ENCODE data around the gene STX2.

DNA sequence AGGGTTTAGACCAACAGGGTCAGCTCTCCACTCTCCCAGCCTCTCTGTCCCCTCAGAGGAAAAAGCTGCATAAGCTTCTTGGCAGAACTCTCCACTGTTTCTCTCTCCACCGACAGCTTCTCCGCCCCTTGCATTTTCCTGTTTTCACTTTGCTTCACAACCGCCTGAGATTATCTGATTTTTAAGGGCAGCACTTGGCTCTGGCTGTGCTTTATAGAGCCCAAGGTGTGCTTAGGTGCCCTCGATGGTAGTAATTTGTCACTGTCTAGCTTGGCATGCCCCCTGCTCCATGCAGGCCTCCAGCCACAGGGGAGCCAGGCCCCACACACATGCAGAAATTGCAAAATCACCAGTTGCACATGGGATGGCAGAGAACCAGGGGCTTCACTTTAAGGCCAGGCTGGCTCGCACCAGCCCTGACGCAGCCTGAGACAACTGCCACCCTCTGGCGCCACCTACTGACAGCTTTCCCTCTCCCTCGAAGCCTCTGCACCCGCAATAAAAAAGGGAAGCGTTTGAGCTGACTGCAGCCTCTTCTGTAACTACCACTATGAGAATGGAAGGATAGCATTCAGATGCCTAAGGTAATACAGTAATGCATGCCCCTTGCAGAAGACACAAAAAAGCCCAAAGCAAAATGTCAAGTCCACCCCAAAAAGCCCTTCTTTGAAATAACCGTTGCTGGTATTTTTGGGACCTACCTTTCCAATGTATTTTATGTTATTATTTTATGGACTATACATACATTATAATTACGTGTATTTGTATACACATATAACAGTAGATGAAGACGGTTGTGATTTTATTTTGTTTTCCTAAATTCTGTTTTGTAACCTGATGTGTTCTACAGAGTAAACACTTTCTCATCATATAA lies 90.9 kb downstream of the STX2 start:
- TF ChIP-seq POLR2A (IDR thresholded peaks at IDR 0.05), result no peak
- TF ChIP-seq, protein P1, sequence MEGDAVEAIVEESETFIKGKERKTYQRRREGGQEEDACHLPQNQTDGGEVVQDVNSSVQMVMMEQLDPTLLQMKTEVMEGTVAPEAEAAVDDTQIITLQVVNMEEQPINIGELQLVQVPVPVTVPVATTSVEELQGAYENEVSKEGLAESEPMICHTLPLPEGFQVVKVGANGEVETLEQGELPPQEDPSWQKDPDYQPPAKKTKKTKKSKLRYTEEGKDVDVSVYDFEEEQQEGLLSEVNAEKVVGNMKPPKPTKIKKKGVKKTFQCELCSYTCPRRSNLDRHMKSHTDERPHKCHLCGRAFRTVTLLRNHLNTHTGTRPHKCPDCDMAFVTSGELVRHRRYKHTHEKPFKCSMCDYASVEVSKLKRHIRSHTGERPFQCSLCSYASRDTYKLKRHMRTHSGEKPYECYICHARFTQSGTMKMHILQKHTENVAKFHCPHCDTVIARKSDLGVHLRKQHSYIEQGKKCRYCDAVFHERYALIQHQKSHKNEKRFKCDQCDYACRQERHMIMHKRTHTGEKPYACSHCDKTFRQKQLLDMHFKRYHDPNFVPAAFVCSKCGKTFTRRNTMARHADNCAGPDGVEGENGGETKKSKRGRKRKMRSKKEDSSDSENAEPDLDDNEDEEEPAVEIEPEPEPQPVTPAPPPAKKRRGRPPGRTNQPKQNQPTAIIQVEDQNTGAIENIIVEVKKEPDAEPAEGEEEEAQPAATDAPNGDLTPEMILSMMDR (IDR thresholded peaks at IDR 0.05), result peak; percentile 53 to 75 (median 71)

Data from tibial nerve (tissue), 3 donors.